Activated CD4-positive, alpha-beta T cell treated with anti-CD3 and anti-CD28 coated beads, Interleukin-2, Interleukin-6, amounts not matched to agents 100 ng/mL and 50 ng/mL, durations not matched to agents 16 hours and 8 hours (primary cell): ENCODE measurements around the gene SKI.

Source experiments
- DNase-seq: peaks from one replicate; pipeline ENCODE4 v3.0.0-alpha.2; 2020

SKI gene

DNA sequence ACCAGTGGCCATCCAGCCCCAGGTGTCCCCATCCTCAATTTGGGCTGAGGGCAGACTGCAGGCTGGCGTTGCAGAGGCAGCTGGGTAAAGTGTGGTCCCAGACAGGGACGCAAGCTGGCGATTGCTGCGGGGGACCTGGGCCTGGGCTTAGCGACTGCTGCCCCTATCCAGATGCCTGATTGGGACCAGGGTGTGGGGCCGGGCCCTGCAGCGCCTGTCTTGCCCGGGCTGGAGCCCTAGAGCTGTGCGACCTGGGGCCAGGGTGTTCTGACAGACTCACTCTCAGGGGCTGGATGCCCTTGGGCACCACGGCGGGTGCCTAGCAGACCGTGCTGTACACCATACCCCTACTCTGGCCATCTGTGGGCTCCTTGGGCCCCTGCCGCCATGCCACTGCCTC lies 17.3 kb upstream of the SKI start:
- DNase-seq: no peak

DNA sequence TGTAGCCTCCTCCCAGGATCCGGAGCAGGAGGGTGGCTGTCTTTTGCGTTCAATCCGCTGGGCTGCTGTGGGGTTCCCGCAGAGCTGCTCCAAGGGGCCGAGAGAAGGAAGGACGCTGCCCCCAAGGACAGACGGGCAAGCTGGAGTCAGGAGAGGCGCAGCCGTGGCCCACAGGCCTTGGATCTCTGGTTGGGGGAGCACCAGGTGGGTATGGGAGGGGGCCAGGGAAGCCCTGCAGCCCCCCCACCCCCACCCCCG lies 15.9 kb upstream of the SKI start:
- no peak for DNase-seq

DNA sequence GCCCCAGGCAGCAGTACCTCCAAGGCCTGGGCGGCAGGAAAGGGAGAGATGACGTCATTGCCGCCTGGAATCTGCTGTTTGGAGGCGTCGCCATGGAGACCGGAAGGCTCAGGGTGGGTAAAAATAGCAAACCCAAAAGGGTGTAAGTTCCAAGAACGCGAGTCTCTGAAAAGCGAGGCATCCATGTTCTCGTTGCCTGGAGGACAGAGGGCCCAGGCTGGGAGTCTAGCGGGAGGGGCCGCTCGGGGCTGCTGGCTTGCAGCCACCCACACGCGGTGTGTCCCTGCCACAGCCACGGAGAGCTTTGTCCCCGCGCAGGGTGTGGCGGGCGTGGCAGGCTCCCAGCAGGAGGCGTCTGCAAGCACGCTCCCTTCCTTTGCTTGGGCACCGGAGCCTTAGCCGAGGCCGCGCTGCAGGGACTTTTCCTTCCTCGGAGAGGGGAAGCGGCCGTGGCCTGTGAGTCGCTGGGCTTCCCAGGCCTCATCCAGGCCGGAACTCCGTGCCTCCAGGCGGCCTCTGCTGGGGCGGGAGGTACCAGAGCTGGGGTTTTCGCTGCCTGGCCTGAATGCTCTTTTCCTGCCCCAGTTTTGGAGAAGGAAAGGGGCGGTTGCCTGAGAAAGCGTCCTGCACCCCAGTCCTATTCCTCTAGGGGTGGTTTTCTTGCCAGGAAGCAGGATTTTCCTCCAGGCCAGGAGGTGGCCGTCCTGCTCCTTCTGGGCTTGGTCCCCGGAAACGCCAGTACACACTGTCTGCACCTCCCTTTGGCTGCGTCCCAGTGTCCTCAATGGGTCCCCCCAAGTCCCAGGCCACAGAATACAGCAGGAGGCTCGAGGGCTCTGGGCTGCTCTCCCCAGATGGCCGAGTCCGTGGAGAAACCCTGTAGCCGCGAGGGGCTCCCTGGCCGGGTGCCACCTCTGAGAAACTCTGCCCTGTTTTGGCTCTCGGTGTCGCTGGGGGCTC lies 15.3 kb upstream of the SKI start:
- DNase-seq: peak; percentile 57

DNA sequence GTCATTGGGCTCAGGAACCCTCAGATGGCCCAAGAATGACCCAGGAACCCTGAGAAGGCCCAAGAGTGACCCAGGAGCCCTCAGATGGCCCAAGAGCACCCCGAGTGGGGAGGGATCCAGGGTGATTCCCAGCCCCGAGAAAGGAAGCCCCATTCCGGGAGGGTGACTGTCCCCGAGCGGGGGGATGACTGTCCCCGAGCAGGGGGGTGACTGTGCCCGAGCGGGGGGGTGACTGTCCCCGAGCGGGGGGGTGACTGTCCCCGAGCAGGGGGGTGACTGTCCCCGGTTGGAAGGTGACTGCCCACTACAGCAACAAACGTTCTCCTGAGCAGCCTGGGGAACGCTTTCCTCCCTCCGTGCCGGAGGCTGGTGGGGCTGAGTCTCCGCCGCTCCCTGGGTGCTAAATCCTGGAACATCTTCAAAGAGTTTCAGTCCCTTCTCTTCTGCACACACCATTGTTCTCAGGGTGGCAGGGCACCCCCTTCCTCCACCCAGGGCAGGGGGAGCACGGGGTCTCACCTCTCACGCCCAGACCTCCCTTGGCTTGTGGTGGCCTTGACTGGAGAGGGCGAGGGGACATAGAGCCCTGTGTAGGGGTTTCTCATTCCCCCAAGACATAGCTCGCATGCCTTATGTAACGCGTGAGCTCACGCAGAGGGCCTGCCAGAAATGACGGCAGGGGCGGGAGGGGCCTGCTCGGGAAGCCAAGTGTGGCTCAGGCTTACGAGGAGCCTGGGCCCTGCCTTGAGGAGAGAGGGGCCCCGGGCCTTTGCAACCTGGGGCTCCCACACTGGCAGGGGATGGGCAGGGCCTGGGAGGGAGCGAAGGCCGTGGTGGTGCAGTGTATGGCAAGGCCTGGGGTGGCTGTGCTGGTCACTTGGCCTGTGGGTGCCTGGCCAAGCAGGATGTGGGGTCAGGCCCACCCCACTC lies 14.3 kb upstream of the SKI start:
- DNase-seq: no peak

DNA sequence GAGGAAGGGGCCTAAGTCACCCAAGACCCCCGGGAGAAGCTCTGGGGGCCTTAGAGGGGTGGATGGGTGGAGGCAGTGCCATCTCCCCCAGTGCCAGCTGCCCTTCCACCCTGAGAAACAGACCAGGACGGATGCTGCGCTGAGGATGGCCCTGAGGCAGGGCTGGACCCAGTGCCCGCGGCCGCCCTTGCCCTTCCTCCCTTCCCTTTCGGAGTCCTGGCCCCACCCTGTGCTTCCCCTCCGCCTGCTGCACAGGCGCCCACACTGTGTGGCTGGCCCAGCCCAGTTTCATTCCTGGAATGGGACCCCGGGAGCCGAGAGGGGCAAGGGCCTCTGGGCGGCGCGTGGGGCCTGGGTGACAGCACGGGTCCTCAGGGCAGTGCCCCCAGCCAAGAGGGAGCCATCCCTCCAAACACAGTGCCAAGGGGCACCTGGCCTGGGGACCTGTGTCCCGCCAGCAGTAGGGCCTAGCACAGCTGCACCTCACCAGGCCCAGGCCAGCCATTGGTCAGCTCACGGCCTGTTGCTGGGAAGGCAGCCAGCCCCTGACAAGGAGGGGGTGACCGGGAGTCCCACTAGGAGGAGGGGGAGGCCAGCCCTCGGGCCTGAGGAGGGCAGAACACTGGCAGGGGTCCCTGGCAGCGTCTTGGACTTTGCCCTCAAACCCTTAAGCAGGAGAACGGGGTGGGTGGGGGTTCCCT lies 13.4 kb upstream of the SKI start:
- no peak for DNase-seq

DNA sequence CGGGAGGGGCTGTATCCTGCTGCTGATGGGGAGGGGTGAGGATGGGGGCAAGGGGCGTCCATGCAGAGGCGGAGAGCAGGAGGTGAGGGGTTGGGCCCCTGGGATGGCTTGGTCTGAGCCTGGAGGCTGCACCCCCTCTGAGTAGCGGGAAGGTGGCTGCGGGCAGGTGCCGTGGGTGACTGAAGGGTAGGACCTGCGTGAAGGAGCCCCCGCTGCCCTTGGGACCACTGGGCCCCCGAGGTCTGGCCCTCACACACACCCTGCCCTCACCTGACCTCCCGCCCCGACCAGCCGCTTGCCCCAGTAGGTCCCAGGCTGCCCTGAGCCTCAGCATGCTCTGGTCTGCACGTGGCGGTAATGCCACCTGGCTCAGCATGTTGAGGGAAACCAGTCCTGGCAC lies 12.8 kb upstream of the SKI start:
- DNase-seq: no peak

DNA sequence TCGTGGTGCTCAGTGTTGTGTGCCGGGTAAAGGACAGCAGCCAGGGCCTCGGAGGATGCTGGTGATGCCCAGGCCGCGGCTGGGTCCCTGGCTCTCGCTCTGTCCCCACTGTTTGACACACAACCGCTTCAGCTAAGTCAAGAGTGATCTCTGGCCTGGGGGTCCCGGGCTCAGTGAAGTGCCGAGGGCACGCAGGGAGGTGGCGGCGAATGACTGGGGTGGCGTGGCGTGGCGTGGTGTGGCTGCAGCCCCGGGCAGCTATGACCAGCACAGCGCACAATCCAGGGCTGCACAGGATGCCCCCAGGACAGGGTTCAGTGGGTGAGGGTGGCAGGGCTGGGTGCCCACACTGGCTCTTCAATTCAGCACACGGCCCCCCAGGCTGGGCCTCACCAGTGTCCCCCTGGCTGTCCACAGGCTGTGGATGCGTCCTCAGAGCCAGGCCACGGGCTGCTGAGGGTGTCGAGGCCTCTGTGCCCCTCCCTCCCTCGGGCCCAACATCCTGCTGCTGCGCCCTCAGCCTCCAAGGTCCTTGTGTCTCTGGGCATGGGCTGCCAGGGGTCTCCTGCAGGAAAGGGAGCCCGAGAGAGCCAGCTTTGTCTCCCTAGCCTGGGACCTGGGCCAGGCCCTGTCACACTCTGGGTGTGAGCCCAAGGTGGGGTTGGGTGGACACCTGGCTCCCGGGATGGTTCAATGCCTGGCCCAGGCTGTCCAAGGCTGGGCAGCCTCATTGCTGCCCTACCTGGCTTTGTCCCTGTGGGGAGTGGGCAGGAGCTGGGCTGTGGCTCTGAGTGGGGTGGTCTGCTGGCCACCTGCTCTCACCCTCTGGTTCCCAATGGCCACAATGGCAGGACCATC lies 12.0 kb upstream of the SKI start:
- no peak for DNase-seq

DNA sequence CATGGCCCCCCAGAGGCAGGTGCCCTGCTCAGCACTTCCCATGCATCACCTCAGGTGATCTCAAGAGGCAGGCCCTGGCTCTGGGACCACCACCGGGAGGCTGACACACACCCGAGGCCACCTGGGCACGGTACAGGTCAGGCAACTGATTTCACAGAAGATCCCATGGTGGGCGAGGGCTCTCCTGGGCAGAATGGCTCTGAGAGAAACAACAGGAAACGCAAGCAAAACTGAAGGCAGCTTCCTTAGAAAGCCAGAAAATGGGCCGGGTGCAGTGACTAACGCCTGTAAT lies 11.4 kb upstream of the SKI start:
- DNase-seq: no peak

DNA sequence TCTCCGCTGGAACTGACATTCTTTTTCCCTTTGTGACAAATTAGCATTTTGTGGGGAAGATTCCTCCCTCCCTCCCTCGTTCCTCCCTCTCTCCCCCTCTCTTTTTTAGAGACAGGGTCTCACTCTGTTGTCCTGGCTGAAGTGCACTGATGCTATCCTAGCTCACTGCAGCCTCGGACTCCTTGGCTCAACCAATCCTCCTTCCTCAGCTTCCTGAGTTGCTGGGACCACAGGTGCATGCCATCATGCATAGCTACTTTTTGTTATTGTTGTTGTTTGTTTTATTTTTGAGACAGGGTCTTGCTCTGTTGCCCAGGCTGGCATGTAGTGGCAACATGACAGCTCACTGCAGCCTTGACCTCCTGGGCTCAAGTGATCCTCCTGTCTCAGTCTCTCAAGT lies 6.8 kb upstream of the SKI start:
- no peak for DNase-seq

DNA sequence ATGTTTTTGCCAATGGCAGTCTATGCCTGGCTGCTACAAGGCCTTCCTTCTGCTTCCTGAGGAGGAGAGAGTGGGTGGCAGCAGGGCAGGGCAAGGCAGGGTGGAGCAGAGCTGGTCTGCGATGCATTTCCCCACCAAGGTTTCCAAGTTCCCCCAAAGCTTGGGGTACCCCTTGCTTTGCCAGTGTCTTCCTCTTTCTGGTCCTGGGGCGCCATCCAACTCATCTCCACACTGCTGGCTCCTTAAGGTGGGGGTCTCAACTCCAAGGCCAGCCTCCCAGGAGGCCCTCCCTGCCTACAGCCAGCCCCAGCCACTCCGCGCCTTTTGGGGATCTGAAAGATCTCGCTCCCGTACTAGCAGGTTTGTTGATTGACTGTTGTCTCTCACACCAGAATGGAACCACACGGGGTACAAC lies 3.9 kb upstream of the SKI start:
- no peak for DNase-seq

DNA sequence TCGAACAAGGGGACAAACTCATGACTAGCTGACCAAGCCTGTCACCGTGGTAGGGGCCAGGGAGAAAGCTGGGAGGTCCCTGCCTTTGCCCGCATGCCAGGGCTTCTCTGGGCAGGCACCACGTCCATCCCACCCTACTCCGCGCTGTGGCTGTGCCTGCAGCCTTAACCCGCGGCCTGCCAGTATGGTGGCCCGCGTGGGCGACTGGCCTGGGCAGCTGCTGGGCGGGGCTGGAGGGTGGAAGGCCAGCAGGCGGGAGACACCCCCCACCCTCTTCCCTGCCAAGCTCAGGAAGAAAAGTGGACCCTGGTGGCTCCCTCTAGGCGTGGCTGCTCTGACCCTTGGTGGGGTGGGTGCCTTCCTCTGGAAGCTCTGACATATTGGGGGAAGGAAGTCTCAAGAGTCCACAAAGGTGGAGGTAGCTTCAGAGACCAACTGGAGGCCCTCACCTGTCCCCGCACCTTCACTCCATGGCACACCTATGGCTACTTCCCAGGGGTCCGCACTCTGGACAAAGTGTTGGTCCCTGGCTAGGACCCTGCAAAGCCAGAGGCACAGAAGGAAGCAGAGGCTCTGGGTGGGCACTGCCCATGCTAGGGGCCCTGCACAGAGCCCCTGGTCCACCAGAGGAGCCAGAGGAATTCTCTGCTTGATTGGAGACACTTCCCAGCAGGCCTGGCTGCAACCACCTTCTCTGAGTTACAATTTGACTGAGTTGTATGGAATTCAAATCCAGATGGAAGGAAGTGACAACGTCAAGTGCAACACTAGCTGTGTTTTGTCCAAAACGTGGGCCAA lies 3.3 kb upstream of the SKI start:
- DNase-seq: no peak

DNA sequence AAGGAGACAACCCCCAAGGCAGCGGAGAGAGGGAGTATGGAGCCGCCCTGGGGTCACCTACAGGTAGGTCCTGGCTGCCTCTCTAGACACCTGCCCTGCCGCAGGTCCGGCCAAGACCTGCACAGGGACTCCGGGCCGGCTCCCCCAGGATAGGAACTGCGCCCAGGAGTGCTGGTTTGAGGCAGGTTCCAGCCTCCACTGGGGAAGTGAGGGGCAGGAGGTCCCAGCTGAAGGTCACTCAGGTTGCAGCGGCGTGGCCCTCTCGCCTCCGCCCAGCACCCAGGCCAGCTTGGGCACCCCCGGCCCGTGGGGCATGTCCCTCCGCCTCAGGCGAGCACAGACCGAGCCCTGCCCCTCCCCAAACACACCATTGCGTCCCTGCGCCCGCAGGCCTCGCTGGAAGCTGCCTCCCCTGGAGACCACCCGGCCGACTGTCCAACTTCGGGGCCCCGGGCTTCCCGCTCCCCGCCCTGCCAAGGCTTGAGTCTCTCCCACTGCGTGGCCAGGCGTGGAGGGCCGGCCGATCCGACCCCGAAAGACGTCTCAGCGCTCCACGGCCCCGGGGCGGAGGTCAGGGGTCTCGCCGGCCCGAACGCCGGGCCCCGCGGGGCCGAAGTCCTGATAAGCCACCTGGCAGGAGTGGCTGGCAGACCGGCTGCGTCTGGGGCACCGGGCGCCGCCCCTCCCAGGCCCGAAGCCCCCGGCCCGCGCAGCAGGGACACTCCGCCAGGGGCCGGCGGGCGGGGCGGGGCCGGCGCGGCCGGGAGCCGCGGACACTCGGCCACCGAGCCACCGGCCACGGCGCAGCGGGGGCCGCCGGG lies 1.4 kb upstream of the SKI start:
- no peak for DNase-seq

DNA sequence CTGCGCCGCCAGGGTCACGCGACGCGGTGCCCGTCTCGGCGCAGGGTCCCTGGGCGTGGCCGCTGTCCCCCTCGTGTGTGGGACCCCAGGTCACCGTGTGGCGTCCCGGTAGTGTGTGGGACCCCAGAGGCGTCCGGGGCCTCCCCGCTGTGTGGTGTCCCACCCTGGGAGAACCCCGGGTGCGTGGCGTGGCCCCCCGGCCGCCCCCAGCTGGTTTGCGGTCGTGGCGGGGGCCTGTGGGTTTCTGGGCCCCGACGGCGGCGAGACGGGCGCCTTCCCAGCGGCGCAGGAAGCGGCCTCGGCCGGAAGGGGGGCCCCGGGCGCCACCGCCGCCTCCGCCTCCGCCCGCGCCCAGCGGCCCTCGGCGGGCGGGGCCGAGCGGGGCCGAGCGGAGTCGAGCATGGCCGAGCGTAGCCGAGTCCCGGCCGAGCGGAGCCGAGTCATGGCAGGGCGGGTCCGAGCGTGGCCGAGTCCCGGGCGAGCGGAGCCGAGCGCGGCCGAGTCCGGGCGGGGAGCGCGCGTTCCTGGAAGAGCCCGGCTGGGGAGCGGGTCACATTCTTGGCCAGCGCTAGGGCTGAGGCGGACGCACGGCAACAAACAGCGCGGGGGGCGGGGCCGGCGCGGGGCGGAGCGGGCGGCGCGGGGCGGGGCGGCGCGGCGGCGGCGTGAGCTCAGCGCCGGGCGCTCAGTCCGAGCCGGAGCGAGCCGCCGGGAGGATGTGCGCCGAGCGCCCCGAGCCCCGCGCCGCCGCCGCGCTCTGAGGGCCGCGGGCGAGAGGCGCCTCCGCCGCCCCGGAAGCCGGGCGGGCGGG lies 568 bp upstream of the SKI start:
- DNase-seq: peak; percentile 99

DNA sequence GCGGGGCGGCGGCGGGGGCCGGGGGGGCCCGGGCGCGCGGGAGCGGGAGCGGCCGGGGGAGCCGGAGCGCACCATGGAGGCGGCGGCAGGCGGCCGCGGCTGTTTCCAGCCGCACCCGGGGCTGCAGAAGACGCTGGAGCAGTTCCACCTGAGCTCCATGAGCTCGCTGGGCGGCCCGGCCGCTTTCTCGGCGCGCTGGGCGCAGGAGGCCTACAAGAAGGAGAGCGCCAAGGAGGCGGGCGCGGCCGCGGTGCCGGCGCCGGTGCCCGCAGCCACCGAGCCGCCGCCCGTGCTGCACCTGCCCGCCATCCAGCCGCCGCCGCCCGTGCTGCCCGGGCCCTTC lies 546 bp downstream of the SKI start:
- no peak for DNase-seq

DNA sequence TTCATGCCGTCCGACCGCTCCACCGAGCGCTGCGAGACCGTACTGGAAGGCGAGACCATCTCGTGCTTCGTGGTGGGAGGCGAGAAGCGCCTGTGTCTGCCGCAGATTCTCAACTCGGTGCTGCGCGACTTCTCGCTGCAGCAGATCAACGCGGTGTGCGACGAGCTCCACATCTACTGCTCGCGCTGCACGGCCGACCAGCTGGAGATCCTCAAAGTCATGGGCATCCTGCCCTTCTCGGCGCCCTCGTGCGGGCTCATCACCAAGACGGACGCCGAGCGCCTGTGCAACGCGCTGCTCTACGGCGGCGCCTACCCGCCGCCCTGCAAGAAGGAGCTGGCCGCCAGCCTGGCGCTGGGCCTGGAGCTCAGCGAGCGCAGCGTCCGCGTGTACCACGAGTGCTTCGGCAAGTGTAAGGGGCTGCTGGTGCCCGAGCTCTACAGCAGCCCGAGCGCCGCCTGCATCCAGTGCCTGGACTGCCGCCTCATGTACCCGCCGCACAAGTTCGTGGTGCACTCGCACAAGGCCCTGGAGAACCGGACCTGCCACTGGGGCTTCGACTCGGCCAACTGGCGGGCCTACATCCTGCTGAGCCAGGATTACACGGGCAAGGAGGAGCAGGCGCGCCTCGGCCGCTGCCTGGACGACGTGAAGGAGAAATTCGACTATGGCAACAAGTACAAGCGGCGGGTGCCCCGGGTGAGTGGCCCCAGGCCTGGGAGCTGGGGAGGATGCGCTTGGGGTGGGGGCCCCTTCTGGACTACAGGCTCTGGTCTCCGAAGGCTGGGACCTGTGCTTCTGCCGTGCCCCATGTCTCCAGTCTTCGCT lies 1.1 kb downstream of the SKI start:
- DNase-seq: peak; percentile 78

DNA sequence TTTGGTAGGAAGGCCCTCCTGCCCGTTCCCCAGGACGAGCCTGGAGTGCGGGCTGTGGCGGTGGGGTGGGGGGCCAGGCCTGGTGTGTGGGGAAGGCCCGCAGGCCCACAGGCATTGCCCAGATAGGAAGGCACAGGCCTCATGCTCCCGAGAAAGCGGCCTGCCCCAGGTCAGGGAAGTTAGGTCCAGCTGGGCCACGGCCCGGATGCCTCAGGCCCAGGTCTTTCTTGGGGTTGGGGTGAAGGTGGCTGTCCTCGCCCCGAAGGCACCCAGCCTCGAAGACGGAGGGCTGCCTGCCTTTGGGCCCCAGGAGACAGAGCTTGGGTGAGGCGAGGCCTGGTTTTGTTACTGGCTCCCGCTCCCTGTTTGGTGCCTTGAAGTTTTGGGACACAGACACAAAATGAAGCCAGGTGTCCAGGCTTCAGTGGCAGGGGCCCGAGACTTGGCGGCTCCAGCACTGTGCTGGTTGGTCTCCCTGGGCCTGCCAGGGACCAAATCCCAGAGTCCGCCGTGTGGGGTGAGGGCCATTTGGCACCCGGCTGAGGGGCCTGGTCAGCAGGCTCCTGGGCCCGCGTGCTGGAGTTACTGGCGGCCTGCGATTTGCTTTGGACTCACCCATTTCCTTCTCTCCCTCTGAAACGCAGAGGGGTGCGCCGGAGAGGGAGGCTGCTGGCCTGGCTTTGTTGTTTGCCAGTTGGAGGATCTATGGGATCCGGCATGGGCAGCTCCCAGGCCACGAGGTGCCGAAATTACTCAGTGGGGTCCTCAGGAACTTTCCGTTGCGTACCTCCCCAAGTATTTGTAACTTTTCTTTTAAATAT lies 2.0 kb downstream of the SKI start:
- DNase-seq: peak; percentile 28

DNA sequence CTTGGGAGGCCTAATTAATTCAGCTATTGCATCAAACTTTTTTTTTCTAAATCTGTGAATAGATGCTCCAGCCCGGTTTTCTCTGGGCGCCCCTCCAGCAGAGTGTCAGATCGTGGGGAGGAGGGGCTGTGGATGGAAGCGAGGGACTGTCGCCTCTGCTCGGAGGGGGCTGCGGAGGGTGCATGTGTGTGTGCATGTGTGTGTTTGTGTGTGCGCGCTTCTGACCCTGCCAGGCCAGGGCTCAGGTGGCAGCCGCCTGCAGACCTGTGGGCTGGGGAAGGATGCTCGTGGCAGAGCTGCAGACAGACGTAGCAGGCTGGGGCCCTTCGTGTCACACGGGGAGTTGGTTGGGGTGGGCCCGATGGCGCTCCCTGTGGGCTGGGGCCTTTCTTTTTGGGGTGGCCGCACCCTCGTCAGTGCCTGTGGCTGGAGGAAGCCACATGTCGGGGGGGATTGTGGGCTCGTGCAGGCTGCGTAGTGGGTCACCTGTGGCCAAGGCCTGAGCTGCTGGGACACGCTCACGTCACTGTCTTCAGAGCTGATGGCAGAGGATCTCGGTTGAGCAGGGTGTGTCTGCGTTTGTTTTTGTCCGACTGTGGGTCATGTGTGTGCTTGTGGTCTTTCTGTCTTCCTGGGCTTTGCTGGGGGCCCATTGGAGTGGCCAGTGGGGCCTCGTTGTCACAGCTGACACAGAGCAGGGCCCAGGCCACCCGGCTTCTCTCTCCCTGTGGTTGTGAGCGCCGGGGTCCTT lies 2.8 kb downstream of the SKI start:
- DNase-seq: peak; percentile 45
